Testis (tissue), 2 donors: ENCODE data around the gene SLC16A12.

Experiments
- POLR2A ChIP-seq: fragments of 450-650 bp; IDR thresholded peaks from one replicate; pipeline ENCODE4 v1.6.1; 2017; ENCODE audit warnings: antibody characterized with exemption, mild to moderate bottlenecking, moderate library complexity
- TF ChIP-seq, protein P1 (sequence below), 3 experiments: fragments of 450-650 bp in 2 of 3; fragments of 200-600 bp in 1 of 3; sonication (generic) in 1 of 3; IDR thresholded peaks; one replicate each; pipeline ENCODE4 v1.5.1; 2016 to 2019; ENCODE audit warnings: antibody characterized with exemption in 3 of 3, mild to moderate bottlenecking in 2 of 3, moderate library complexity in 1 of 3

DNA sequence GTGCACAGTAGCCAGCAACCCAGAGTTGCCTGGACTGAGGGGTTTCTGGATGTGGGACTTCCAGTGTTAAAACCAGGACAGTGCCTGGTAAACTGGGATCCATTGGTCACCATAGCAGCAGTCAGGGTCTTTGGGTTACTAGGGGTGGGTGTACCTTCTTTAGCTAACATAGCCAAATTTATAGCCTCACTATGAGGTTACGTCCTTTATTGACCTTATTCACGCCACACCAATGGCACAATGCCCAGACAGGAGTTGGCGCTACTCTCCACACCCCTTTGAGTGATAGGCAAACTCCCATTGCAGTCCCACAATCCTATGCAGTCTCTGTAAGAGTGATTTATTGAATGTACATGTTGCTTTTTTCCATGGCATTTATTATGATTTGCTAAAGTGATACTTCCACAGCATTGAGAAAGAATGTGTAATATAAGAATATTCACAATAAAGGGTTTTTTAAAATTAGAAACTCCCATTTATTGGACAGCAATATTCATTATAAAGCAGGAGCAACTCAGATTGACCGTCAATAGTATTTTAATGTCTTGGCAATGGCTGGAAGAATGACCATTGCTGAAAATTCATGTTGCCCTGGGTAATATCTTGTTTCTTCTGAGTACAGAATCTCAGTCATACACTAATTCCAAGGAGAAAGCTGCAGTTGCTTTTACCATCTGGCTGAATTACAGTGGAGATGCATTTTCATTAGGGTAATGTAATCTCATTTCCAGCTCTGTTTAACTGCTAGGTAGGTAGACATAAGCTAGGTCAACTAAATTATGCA lies 95.0 kb downstream of the SLC16A12 start:
- TF ChIP-seq, protein P1, sequence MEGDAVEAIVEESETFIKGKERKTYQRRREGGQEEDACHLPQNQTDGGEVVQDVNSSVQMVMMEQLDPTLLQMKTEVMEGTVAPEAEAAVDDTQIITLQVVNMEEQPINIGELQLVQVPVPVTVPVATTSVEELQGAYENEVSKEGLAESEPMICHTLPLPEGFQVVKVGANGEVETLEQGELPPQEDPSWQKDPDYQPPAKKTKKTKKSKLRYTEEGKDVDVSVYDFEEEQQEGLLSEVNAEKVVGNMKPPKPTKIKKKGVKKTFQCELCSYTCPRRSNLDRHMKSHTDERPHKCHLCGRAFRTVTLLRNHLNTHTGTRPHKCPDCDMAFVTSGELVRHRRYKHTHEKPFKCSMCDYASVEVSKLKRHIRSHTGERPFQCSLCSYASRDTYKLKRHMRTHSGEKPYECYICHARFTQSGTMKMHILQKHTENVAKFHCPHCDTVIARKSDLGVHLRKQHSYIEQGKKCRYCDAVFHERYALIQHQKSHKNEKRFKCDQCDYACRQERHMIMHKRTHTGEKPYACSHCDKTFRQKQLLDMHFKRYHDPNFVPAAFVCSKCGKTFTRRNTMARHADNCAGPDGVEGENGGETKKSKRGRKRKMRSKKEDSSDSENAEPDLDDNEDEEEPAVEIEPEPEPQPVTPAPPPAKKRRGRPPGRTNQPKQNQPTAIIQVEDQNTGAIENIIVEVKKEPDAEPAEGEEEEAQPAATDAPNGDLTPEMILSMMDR (IDR thresholded peaks at IDR 0.05) = no peak
- TF ChIP-seq POLR2A = no peak
